Panc1 (cell line): ENCODE results near the gene RAB26.

Source experiments
- CTCF ChIP-seq: fragments of 450-650 bp; IDR thresholded peaks from 2 replicates; pipeline ENCODE4 v1.5.1; 2017; ENCODE audit warnings: mild to moderate bottlenecking
- POLR2AphosphoS5 ChIP-seq: IDR thresholded peaks from 2 replicates; pipeline ENCODE4 v1.6.1; 2012; ENCODE audit warnings: mild to moderate bottlenecking, low read depth, low read length, moderate library complexity
- REST ChIP-seq, 2 experiments: IDR thresholded peaks; 2 replicates each; pipeline ENCODE4 v1.6.1; 2011 to 2012; ENCODE audit warnings: low read depth in 2 of 2, control low read depth in 1 of 2, low read length in 1 of 2, mild to moderate bottlenecking in 1 of 2, moderate library complexity in 1 of 2; ENCODE audit not compliant: insufficient read depth in 1 of 2
- SIN3A ChIP-seq: IDR thresholded peaks from 2 replicates; pipeline ENCODE4 v1.6.1; 2012; ENCODE audit warnings: low read depth, mild to moderate bottlenecking, low read length, moderate library complexity, borderline replicate concordance; ENCODE audit not compliant: insufficient read depth
- TCF7L2 ChIP-seq: IDR thresholded peaks from 2 replicates; pipeline ENCODE4 v1.6.1; 2011; ENCODE audit warnings: mild to moderate bottlenecking, low read depth, low read length, inconsistent platforms

- TF ChIP-seq CTCF (no peak; the same call in 1 of the 2 replicates), POLR2AphosphoS5 (no peak; the same call in 1 of the 2 replicates), REST (IDR thresholded peaks at IDR 0.05; ENCODE audit: insufficient read depth in 1 of 2, low read depth in 2 of 2, low read length in 1 of 2) (no peak), TCF7L2 (no peak), SIN3A (no peak; the same call in 1 of the 2 replicates)
Measured at GRCh38 chr16:2148714-2149629, 547 bp downstream of the RAB26 start.
